ENCODE results near the gene KRT86. TPM values are rescaled to one million over a fixed set of nuclear protein-coding genes. Genes with fewer than 3 reads are reported as not detected.

The KRT86 gene
- total RNA-seq, 4 donors from 2014 or later = 3.6 TPM; not detected in 3

DNA sequence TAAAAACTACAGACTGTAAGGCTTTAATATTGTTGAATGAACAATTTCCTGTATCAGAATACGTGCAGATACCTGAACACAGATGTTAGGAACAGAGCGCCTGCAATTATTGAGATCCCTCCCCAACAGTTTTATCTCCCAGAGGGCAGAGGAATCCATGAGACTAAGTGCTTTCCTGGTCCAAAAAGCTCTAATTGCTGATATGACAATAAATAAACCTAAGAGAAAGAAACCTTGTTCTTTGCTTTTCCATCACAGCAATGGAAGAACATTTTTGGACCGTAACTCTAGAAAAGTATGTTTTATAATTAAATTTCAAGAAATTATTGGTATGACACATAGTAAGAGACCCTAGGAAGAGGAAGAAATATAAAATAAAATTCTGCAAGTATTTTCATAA, 59.7 kb downstream of the KRT86 start:
- TF ChIP-seq POLR2A (IDR thresholded peaks at IDR 0.05) = no peak
- H3K27me3 ChIP-seq = peaks cover 9% of the 10 kb centered on the region
- no peak for DNase-seq
- H3K9me3 ChIP-seq = peaks cover 0 to 5% of the 10 kb centered on the region in 2 donors
- in situ Hi-C loops (cut with MboI; ENCODE audit: low pct_ligation_motif_present in 1 of 4, low pct_unique_long_range_greater_than_20kb in 1 of 4, low sequenced_read_pairs in 3 of 4) (no loop called here), intact Hi-C loops (cut with DNase I; ENCODE audit: low total_unique reads) (no loop called here)
- H3K4me1 ChIP-seq = peaks cover 0 to 8% (median 0%) of the 10 kb centered on the region in 4 donors
- H3K4me3 ChIP-seq = no peak overlapping the region
- no peaks in the 10 kb centered on the region for H3K36me3 ChIP-seq
- no peak overlapping the region for H3K27ac ChIP-seq
- 85 to 86% methylated on average over 3 of the region's 3 CpGs for WGBS, 2 donors (ENCODE audit: low coverage in 1 of 2)

DNA sequence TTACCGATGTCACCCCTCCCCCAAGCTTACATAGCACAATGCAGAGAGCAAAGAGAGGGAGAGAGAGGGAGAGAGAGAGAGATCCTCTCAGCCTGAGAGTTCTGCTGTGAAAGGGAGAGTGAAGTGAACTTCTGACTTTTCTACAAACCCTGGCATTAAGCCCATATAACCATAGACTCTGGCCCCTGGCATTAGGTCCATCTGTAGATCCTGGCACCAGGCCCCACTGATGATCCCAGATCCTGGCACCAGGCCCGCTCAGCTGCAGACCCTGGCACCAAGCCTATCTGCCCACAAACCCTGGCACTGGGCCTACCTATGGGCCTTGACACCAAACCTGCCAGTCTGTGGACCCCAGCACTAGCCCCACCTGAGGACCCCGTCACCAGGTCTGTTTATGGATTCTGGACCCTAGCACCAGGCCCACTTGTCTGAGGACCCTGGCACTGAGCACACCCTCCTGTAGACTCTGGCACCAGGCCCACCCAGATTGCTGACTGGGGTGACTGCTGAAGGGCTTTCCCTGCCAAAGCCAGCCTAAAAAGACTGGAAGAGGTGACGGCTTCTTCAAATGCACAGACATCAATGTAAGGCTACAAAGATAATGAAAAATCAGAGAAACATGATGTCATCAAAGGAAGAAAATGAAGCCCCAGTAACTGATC, 61.3 kb downstream of the KRT86 start:
- Histone ChIP-seq H3K27ac (no peak overlapping the region), H3K9me3 (peaks cover 0 to 5% of the 10 kb centered on the region in 2 donors), H3K4me1 (peaks cover 0 to 8% (median 0%) of the 10 kb centered on the region in 4 donors), H3K27me3 (peaks cover 9% of the 10 kb centered on the region), H3K36me3 (no peaks in the 10 kb centered on the region), H3K4me3 (no peak overlapping the region)
- DNase-seq = peak; percentile 74
- 43 to 59% methylated on average over 2 to 4 of the region's 4 CpGs for WGBS, 2 donors (ENCODE audit: low coverage in 1 of 2)
- TF ChIP-seq, protein P1, sequence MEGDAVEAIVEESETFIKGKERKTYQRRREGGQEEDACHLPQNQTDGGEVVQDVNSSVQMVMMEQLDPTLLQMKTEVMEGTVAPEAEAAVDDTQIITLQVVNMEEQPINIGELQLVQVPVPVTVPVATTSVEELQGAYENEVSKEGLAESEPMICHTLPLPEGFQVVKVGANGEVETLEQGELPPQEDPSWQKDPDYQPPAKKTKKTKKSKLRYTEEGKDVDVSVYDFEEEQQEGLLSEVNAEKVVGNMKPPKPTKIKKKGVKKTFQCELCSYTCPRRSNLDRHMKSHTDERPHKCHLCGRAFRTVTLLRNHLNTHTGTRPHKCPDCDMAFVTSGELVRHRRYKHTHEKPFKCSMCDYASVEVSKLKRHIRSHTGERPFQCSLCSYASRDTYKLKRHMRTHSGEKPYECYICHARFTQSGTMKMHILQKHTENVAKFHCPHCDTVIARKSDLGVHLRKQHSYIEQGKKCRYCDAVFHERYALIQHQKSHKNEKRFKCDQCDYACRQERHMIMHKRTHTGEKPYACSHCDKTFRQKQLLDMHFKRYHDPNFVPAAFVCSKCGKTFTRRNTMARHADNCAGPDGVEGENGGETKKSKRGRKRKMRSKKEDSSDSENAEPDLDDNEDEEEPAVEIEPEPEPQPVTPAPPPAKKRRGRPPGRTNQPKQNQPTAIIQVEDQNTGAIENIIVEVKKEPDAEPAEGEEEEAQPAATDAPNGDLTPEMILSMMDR (IDR thresholded peaks at IDR 0.05) = no peak
- TF ChIP-seq POLR2A (IDR thresholded peaks at IDR 0.05) (no peak), POLR2AphosphoS5 (IDR thresholded peaks at IDR 0.05) (peak in 1 of 3 donors; percentile 59), EP300 (IDR thresholded peaks at IDR 0.05; ENCODE audit: low read depth) (no peak)
- in situ Hi-C loops (cut with MboI; ENCODE audit: low pct_ligation_motif_present in 1 of 4, low pct_unique_long_range_greater_than_20kb in 1 of 4, low sequenced_read_pairs in 3 of 4) = no loop called here
- intact Hi-C loops (cut with DNase I; ENCODE audit: low total_unique reads) = no loop called here

DNA sequence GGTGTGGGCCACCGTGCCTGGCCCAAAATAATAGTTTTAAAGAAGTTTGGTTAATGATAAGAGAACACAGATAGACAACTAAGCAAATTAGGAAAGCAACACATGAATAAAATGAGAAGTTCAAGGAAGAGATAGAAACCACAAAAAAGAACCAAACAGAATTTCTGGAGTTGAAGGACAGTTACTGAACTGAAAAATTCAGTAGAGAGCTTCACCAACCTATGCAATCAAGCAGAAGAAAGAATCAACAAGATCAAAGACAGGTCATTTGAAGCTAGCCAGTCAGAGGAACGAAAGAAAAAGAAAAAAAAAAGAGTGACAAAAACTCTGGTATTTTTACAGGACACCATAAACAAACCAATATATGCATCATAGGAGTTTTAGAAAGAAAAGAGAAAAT, 62.2 kb downstream of the KRT86 start:
- in situ Hi-C loops (cut with MboI; ENCODE audit: low pct_ligation_motif_present in 1 of 4, low pct_unique_long_range_greater_than_20kb in 1 of 4, low sequenced_read_pairs in 3 of 4) = no loop called here
- WGBS, 2 donors (ENCODE audit: low coverage in 1 of 2) = 45% methylated on average over 2 of the region's 2 CpGs

DNA sequence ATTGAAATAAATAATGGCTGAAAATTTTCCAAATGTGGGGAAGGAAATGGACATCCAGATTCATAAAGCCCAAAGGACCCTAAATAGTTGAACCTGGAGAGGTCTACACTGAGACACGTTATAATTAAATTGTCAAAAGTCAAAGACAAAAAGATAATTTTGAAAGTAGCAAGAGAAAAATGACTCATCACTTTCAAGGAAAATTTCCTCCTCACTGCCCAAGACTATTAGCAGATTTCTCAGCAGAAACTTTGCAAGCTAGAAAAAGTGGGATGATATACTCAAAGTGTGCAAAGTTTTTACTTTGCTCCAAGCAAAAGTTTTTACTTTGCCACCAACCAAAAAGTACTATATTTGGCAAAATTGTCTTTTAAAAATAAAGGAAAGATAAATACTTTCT, 62.6 kb downstream of the KRT86 start:
- 29% methylated on average over 1 of the region's 1 CpG; no CpG with 5 or more reads in 1 of the 2 donors for WGBS, 2 donors (ENCODE audit: low coverage in 1 of 2)
- H3K27me3 ChIP-seq = peaks cover 9% of the 10 kb centered on the region
- TF ChIP-seq POLR2AphosphoS5 (IDR thresholded peaks at IDR 0.05) (no peak), POLR2A (IDR thresholded peaks at IDR 0.05) (no peak), EP300 (IDR thresholded peaks at IDR 0.05; ENCODE audit: low read depth) (no peak)
- TF ChIP-seq, protein P1 (IDR thresholded peaks at IDR 0.05) = no peak
- no peaks in the 10 kb centered on the region for H3K36me3 ChIP-seq
- H3K4me3 ChIP-seq = no peak overlapping the region
- DNase-seq = no peak
- no peak overlapping the region for H3K27ac ChIP-seq
- intact Hi-C loops (cut with DNase I; ENCODE audit: low total_unique reads) = no loop called here
- in situ Hi-C loops (cut with MboI; ENCODE audit: low pct_ligation_motif_present in 1 of 4, low pct_unique_long_range_greater_than_20kb in 1 of 4, low sequenced_read_pairs in 3 of 4) = no loop called here
- peaks cover 0 to 5% of the 10 kb centered on the region in 2 donors for H3K9me3 ChIP-seq
- peaks cover 0 to 8% (median 0%) of the 10 kb centered on the region in 4 donors for H3K4me1 ChIP-seq

More for the DNA sequence above, 62.2 kb downstream of the KRT86 start:
- no peak for DNase-seq
- no peaks in the 10 kb centered on the region for H3K36me3 ChIP-seq
- no peak overlapping the region for H3K27ac ChIP-seq
- intact Hi-C loops (cut with DNase I; ENCODE audit: low total_unique reads) = no loop called here
- H3K27me3 ChIP-seq = peaks cover 9% of the 10 kb centered on the region
- TF ChIP-seq EP300 (IDR thresholded peaks at IDR 0.05; ENCODE audit: low read depth) (no peak), POLR2A (IDR thresholded peaks at IDR 0.05) (no peak), POLR2AphosphoS5 (IDR thresholded peaks at IDR 0.05) (no peak)
- peaks cover 0 to 8% (median 0%) of the 10 kb centered on the region in 4 donors for H3K4me1 ChIP-seq
- H3K9me3 ChIP-seq = peaks cover 0 to 5% of the 10 kb centered on the region in 2 donors
- H3K4me3 ChIP-seq = no peak overlapping the region

DNA sequence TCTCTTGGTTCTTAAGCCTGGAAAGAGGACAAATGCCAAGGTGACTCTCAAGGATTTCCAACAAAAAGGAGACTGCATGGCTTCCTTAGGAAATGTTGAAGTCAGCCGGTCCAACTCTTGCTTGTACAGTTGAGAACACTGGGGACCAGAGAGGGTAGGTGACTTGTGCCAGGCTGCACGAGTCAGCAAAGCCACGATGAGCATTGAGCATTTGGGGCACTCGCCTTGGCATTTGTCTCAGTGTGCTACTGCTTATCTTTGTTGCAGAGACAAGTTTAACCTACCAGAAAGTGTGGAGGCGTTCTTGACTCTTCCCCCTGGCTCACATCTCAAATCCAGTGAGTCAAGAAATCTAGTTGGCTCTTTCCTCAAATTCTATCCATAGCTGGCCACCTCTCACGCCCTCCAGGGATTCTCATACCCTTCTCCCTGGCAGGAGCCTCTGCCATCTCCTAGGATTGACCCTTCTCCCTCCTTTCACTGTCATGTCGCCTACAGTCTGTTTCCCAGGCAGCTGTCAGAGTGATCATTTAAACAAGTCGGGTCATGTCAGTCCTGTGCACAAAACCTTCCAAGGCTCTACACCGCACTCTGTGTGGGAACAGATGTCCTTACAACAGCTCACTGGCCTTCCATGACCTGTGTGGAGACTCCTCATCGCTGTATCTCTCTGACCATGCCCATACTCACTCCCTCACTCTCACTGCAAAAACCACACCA, 64.0 kb downstream of the KRT86 start:
- TF ChIP-seq POLR2AphosphoS5 (IDR thresholded peaks at IDR 0.05) = no peak
- no peak for TF ChIP-seq POLR2A (IDR thresholded peaks at IDR 0.05)
- no peak for TF ChIP-seq EP300 (IDR thresholded peaks at IDR 0.05; ENCODE audit: low read depth)
- TF ChIP-seq, protein P1 (IDR thresholded peaks at IDR 0.05) = no peak
- DNase-seq = no peak
- no peak overlapping the region for H3K4me3 ChIP-seq
- no peak overlapping the region for H3K27ac ChIP-seq
- intact Hi-C loops (cut with DNase I; ENCODE audit: low total_unique reads) = no loop called here
- peaks cover 0 to 5% of the 10 kb centered on the region in 2 donors for H3K9me3 ChIP-seq
- peaks cover 0 to 8% (median 0%) of the 10 kb centered on the region in 4 donors for H3K4me1 ChIP-seq
- 66 to 69% methylated on average over 6 to 10 of the region's 10 CpGs for WGBS, 2 donors (ENCODE audit: low coverage in 1 of 2)
- no peaks in the 10 kb centered on the region for H3K36me3 ChIP-seq
- in situ Hi-C loops (cut with MboI; ENCODE audit: low pct_ligation_motif_present in 1 of 4, low pct_unique_long_range_greater_than_20kb in 1 of 4, low sequenced_read_pairs in 3 of 4) = no loop called here
- peaks cover 9% of the 10 kb centered on the region for H3K27me3 ChIP-seq

All from transverse colon (tissue), 4 donors.